ENCODE measurements around the gene LIN37. TPM values are rescaled to one million over a fixed set of nuclear protein-coding genes. Genes with fewer than 3 reads are reported as not detected.
"Not testable (repeated sequence)": the region's sequence is repeated elsewhere in the genome, so short reads cannot be mapped to it uniquely, and the experiment has no call there.

The LIN37 gene
- total and polyA plus RNA-seq, 12 donors = 6.0 to 137 (median 12.5) TPM

GRCh38 chr19:35792888-35793287 is 44.5 kb downstream of the LIN37 start:
- 35 to 85% (median 79%) methylated on average over 2 to 8 of the region's 8 CpGs for WGBS, 4 donors
- Histone ChIP-seq H3K36me3 (replicated peaks in 1 of 2) (no peaks in the 10 kb centered on the region), H3K9me3 (replicated peaks in 1 of 3) (no peaks in the 10 kb centered on the region), H3K27ac (no peak overlapping the region), H3K4me3 (no peak overlapping the region), H3K27me3 (peaks cover 3% of the 10 kb centered on the region), H3K4me1 (replicated peaks in 1 of 2) (no peaks in the 10 kb centered on the region)
- no peak for DNase-seq
- TF ChIP-seq CTCF (IDR thresholded peaks at IDR 0.05) = no peak
- intact Hi-C loops (cut with DNase I) = no loop called here

GRCh38 chr19:35793381-35794165 is 45.2 kb downstream of the LIN37 start:
- Histone ChIP-seq H3K27ac (no peak overlapping the region), H3K9me3 (replicated peaks in 1 of 3) (no peaks in the 10 kb centered on the region), H3K4me3 (no peak overlapping the region), H3K36me3 (replicated peaks in 1 of 2) (no peaks in the 10 kb centered on the region), H3K4me1 (replicated peaks in 1 of 2) (no peaks in the 10 kb centered on the region), H3K27me3 (peaks cover 8% of the 10 kb centered on the region)
- TF ChIP-seq CTCF (IDR thresholded peaks at IDR 0.05) (no peak), POLR2A (IDR thresholded peaks at IDR 0.05) (no peak)
- WGBS, 4 donors = 64 to 82% (median 75%) methylated on average over 7 of the region's 7 CpGs
- DNase-seq = no peak
- intact Hi-C loops (cut with DNase I) = no loop called here

- intact Hi-C loops (cut with DNase I) = loop anchor here in 1 of 2 donors (5.0 kb wide), 1 partner anchor 52 kb away; no protein-coding TSS in a partner anchor
- H3K27me3 ChIP-seq; DNase-seq; H3K4me1 ChIP-seq (replicated peaks in 1 of 2); H3K36me3 ChIP-seq (replicated peaks in 1 of 2); H3K27ac ChIP-seq; H3K9me3 ChIP-seq (replicated peaks in 1 of 3); H3K4me3 ChIP-seq: not testable (repeated sequence)
- WGBS, 4 donors = 73 to 100% (median 81%) methylated on average over 1 of the region's 1 CpG
Observed at GRCh38 chr19:35795564-35795963, 47.2 kb downstream of the LIN37 start.

GRCh38 chr19:35796645-35797542 is 48.5 kb downstream of the LIN37 start:
- Histone ChIP-seq H3K4me1 (replicated peaks in 1 of 2) (no peaks in the 10 kb centered on the region), H3K4me3 (no peak overlapping the region), H3K27ac (no peak overlapping the region), H3K27me3 (peaks cover 8% of the 10 kb centered on the region), H3K36me3 (replicated peaks in 1 of 2) (no peaks in the 10 kb centered on the region), H3K9me3 (replicated peaks in 1 of 3) (no peaks in the 10 kb centered on the region)
- TF ChIP-seq POLR2A (IDR thresholded peaks at IDR 0.05) (no peak), CTCF (IDR thresholded peaks at IDR 0.05) (no peak)
- intact Hi-C loops (cut with DNase I) = loop anchor here in 1 of 2 donors (5.0 kb wide), 1 partner anchor 50 kb away; no protein-coding TSS in a partner anchor
- 24 to 32% (median 30%) methylated on average over 34 to 39 of the region's 39 CpGs for WGBS, 4 donors
- no peak for DNase-seq

Data from adrenal gland (tissue), 12 donors.